Chondrocyte (in vitro differentiated cells): ENCODE measurements around the gene PPDPF. TPM values are rescaled to one million over a fixed set of nuclear protein-coding genes. Genes with fewer than 3 reads are reported as not detected.

Experiments used
- DNase-seq: peaks from one replicate; pipeline ENCODE4 v3.0.0; 2021; ENCODE audit warnings: mixed read lengths, low spot score
- H3K27ac Mint-ChIP-seq: one replicate; pipeline ENCODE4 v1.8.0; 2021; ENCODE audit warnings: mild to moderate bottlenecking, moderate library complexity, mixed read lengths; ENCODE audit not compliant: unreplicated experiment
- H3K27me3 Mint-ChIP-seq: 2 replicates; pipeline ENCODE4 v1.8.0; 2021; ENCODE audit warnings: low read depth, mixed read lengths
- H3K36me3 Mint-ChIP-seq: 2 replicates; pipeline ENCODE4 v1.8.0; 2021; ENCODE audit warnings: low read depth, mixed read lengths
- H3K4me1 Mint-ChIP-seq: 2 replicates; pipeline ENCODE4 v1.8.0; 2021; ENCODE audit warnings: low read depth, mild to moderate bottlenecking, mixed read lengths
- H3K4me3 Mint-ChIP-seq: one replicate; pipeline ENCODE4 v1.8.0; 2021; ENCODE audit warnings: mild to moderate bottlenecking, moderate library complexity, mixed read lengths; ENCODE audit not compliant: unreplicated experiment
- H3K9me3 Mint-ChIP-seq: 2 replicates; pipeline ENCODE4 v1.8.0; 2021; ENCODE audit warnings: low read depth, mixed read lengths
- CTCF ChIP-seq: fragments of 200-600 bp; sonication (generic); IDR thresholded peaks from 2 replicates; pipeline ENCODE4 v1.5.0; 2021; ENCODE audit warnings: antibody characterized with exemption, mild to moderate bottlenecking, moderate library complexity
- total RNA-seq: library from RNA; stranded (reverse); gene quantifications from 3 replicates; pipeline ENCODE4 v1.2.1, GENCODE V29; 2021

Gene PPDPF
- total RNA-seq, 1 donor from 2014 or later, result 261 TPM

- no peak for DNase-seq
- Mint-ChIP-seq H3K4me3 (no peak overlapping the region), H3K27me3 (no peaks in the 10 kb centered on the region), H3K9me3 (no peaks in the 10 kb centered on the region), H3K36me3 (peaks cover 4% of the 10 kb centered on the region), H3K4me1 (no peaks in the 10 kb centered on the region), H3K27ac (no peak overlapping the region)
- no peak for TF ChIP-seq CTCF
Measured at GRCh38 chr20:63562461-63563224, 42.1 kb downstream of the PPDPF start.

GRCh38 chr20:63563225-63563935, 42.8 kb downstream of the PPDPF start:
- Mint-ChIP-seq H3K27ac (no peak overlapping the region), H3K4me1 (no peaks in the 10 kb centered on the region), H3K27me3 (no peaks in the 10 kb centered on the region), H3K36me3 (peaks cover 4% of the 10 kb centered on the region), H3K9me3 (no peaks in the 10 kb centered on the region), H3K4me3 (no peak overlapping the region)
- no peak for DNase-seq
- TF ChIP-seq CTCF, result no peak

- peaks cover 3% of the 10 kb centered on the region for H3K36me3 Mint-ChIP-seq
- no peak for DNase-seq
- no peak for TF ChIP-seq CTCF
- H3K4me3 Mint-ChIP-seq, result no peak overlapping the region
- H3K27me3 Mint-ChIP-seq, result no peaks in the 10 kb centered on the region
- H3K9me3 Mint-ChIP-seq, result no peaks in the 10 kb centered on the region
- H3K4me1 Mint-ChIP-seq, result no peaks in the 10 kb centered on the region
- no peak overlapping the region for H3K27ac Mint-ChIP-seq
Measured at GRCh38 chr20:63564036-63564810, 43.7 kb downstream of the PPDPF start.

- Mint-ChIP-seq H3K27ac (no peak overlapping the region), H3K27me3 (no peaks in the 10 kb centered on the region), H3K4me1 (no peaks in the 10 kb centered on the region), H3K4me3 (no peak overlapping the region), H3K9me3 (no peaks in the 10 kb centered on the region), H3K36me3 (peaks cover 3% of the 10 kb centered on the region)
- no peak for TF ChIP-seq CTCF
- no peak for DNase-seq
Measured at GRCh38 chr20:63565021-63565698, 44.6 kb downstream of the PPDPF start.
